Left ventricle myocardium inferior (tissue), 1 donor: ENCODE results near the gene EFNA2. TPM values are rescaled to one million over a fixed set of nuclear protein-coding genes. Genes with fewer than 3 reads are reported as not detected.

ENCODE experiments used
- DNase-seq: peaks from one replicate; pipeline ENCODE4 v3.0.0-alpha.2; 2020
- H3K27ac ChIP-seq: fragments of 200-600 bp; replicated peaks from 2 replicates; pipeline ENCODE4 v1.8.0; 2021
- H3K27me3 ChIP-seq: fragments of 200-600 bp; 2 replicates; pipeline ENCODE4 v1.8.0; 2021; ENCODE audit warnings: low read depth
- H3K36me3 ChIP-seq: fragments of 200-600 bp; 2 replicates; pipeline ENCODE4 v1.8.0; 2021
- H3K4me1 ChIP-seq: fragments of 200-600 bp; 2 replicates; pipeline ENCODE4 v1.8.0; 2021
- H3K4me3 ChIP-seq: fragments of 200-600 bp; 2 replicates; pipeline ENCODE4 v1.8.0; 2021; ENCODE audit warnings: mild to moderate bottlenecking, moderate library complexity
- H3K9me3 ChIP-seq: fragments of 200-600 bp; replicated peaks from 2 replicates; pipeline ENCODE4 v1.8.0; 2021
- CTCF ChIP-seq: fragments of 200-600 bp; IDR thresholded peaks from 2 replicates; pipeline ENCODE4 v1.8.0; 2021; ENCODE audit warnings: antibody characterized with exemption, mild to moderate bottlenecking, borderline replicate concordance
- intact Hi-C: fragments of 100-400 bp; cut with micrococcal nuclease; formaldehyde crosslinking; loops from one replicate; pipeline ENCODE4 v1.11.0; 2022
- total RNA-seq: library from RNA; stranded (reverse); fragmentation: NEBNext Ultra II Directional; extraction: Animal tissue kit (Norgen Biotek cat#: 25700); gene quantifications from one replicate; pipeline ENCODE4 v1.2.1, GENCODE V29; 2021
- donor health status: DM: no; HTN: yes; CAD: no; lungs with severe emphysema.

Gene EFNA2
- total RNA-seq, 1 donor from 2014 or later, result not detected

GRCh38 chr19:1252221-1252820 is 33.4 kb upstream of the EFNA2 start:
- H3K27me3 ChIP-seq, result no peaks in the 10 kb centered on the region
- no peaks in the 10 kb centered on the region for H3K9me3 ChIP-seq
- DNase-seq, result peak; percentile 90
- H3K36me3 ChIP-seq, result peaks cover 64% of the 10 kb centered on the region
- no peak for TF ChIP-seq CTCF
- intact Hi-C loops, result no loop called here
- H3K4me1 ChIP-seq, result peaks cover 85% of the 10 kb centered on the region
- H3K4me3 ChIP-seq, result peak overlapping the region; percentile 93
- peak overlapping the region; percentile 100 for H3K27ac ChIP-seq

- peak; percentile 39 for TF ChIP-seq CTCF
- peak; percentile 91 for DNase-seq
- Histone ChIP-seq H3K4me3 (peak overlapping the region; percentile 93), H3K36me3 (peaks cover 70% of the 10 kb centered on the region), H3K27me3 (no peaks in the 10 kb centered on the region), H3K4me1 (peaks cover 85% of the 10 kb centered on the region), H3K27ac (peak overlapping the region; percentile 100), H3K9me3 (no peaks in the 10 kb centered on the region)
- intact Hi-C loops, result no loop called here
Observed at GRCh38 chr19:1252821-1253513, 32.7 kb upstream of the EFNA2 start.

- TF ChIP-seq CTCF, result no peak
- Histone ChIP-seq H3K27ac (peak overlapping the region; percentile 100), H3K36me3 (peaks cover 74% of the 10 kb centered on the region), H3K4me1 (peaks cover 87% of the 10 kb centered on the region), H3K4me3 (peak overlapping the region; percentile 93), H3K9me3 (no peaks in the 10 kb centered on the region), H3K27me3 (no peaks in the 10 kb centered on the region)
- no peak for DNase-seq
- intact Hi-C loops, result no loop called here
Observed at GRCh38 chr19:1253514-1254080, 32.1 kb upstream of the EFNA2 start.

- intact Hi-C loops, result no loop called here
- Histone ChIP-seq H3K36me3 (peaks cover 74% of the 10 kb centered on the region), H3K9me3 (no peaks in the 10 kb centered on the region), H3K27ac (peak overlapping the region; percentile 100), H3K27me3 (no peaks in the 10 kb centered on the region), H3K4me3 (peak overlapping the region; percentile 93), H3K4me1 (peaks cover 90% of the 10 kb centered on the region)
- DNase-seq, result no peak
- TF ChIP-seq CTCF, result no peak
Observed at GRCh38 chr19:1254081-1254527, 31.6 kb upstream of the EFNA2 start.

- no peak for DNase-seq
- peaks cover 95% of the 10 kb centered on the region for H3K4me1 ChIP-seq
- H3K27me3 ChIP-seq, result no peaks in the 10 kb centered on the region
- TF ChIP-seq CTCF, result no peak
- peak overlapping the region; percentile 100 for H3K27ac ChIP-seq
- peaks cover 74% of the 10 kb centered on the region for H3K36me3 ChIP-seq
- H3K9me3 ChIP-seq, result no peaks in the 10 kb centered on the region
- peak overlapping the region; percentile 93 for H3K4me3 ChIP-seq
- intact Hi-C loops, result no loop called here
Observed at GRCh38 chr19:1254530-1255185, 31.0 kb upstream of the EFNA2 start.
